Esophagus muscularis mucosa (tissue), 4 donors: ENCODE results near the gene TRAPPC12. TPM values are rescaled to one million over a fixed set of nuclear protein-coding genes. Genes with fewer than 3 reads are reported as not detected.
"Not testable (repeated sequence)": the region's sequence is repeated elsewhere in the genome, so short reads cannot be mapped to it uniquely, and the experiment has no call there.

Experiments
- DNase-seq: peaks from one replicate; pipeline ENCODE4 v3.0.0-alpha.2; 2017; ENCODE audit errors: extremely low spot score
- H3K27ac ChIP-seq, 4 donors: fragments of 200-600 bp; sonication (generic); replicated peaks in 1 of 4; 1 replicate in 3 of 4; 2 replicates in 1 of 4; pipeline ENCODE4 v1.5.1; 2016 to 2019; ENCODE audit warnings: mild to moderate bottlenecking in 1 of 4
- H3K27me3 ChIP-seq, 4 donors: fragments of 200-600 bp; sonication (generic); one replicate each; pipeline versions ENCODE4 v1.5.1 to v1.6.0; 2016 to 2019
- H3K36me3 ChIP-seq, 4 donors: fragments of 200-600 bp; sonication (generic); one replicate each; pipeline ENCODE4 v1.5.1; 2016 to 2019
- H3K4me1 ChIP-seq, 4 donors: fragments of 200-600 bp; sonication (generic); one replicate each; pipeline ENCODE4 v1.5.1; 2016 to 2019
- H3K4me3 ChIP-seq, 4 donors: fragments of 200-600 bp; sonication (generic); 1 replicate in 2 of 4; 2 replicates in 2 of 4; pipeline ENCODE4 v1.5.1; 2016 to 2019; ENCODE audit warnings: mild to moderate bottlenecking in 4 of 4, moderate library complexity in 1 of 4
- H3K9me3 ChIP-seq, 4 donors: fragments of 200-600 bp; sonication (generic); 1 replicate in 3 of 4; 2 replicates in 1 of 4; pipeline ENCODE4 v1.5.1; 2016 to 2019
- EP300 ChIP-seq: sonication (generic); formaldehyde crosslinking; IDR thresholded peaks from one replicate; pipeline ENCODE4 v1.6.1; 2017; ENCODE audit warnings: antibody characterized with exemption
- POLR2A ChIP-seq: fragments of 450-650 bp; IDR thresholded peaks from one replicate; pipeline ENCODE4 v1.6.1; 2017; ENCODE audit warnings: antibody characterized with exemption, moderate library complexity, mild to moderate bottlenecking, low read depth
- POLR2AphosphoS5 ChIP-seq, 2 donors: sonication (generic); formaldehyde crosslinking; IDR thresholded peaks; one replicate each; pipeline ENCODE4 v1.6.1; 2017; ENCODE audit warnings: antibody characterized with exemption in 2 of 2
- WGBS: methylation state at CpG from one replicate; pipeline ENCODE4 v1.1.5; 2018; 5-methylcytosine and 5-hydroxymethylcytosine counted together
- intact Hi-C: fragments of 100-400 bp; cut with DNase I; formaldehyde crosslinking; loops from one replicate; pipeline ENCODE4 v1.15.1; 2023
- total RNA-seq, 4 donors: library from RNA; depleted of rRNA; stranded (reverse); fragments of >200 nt; gene quantifications; one replicate each; pipeline versions ENCODE4 v1.1.0 to v1.2.1, GENCODE V29; 2016
- TF ChIP-seq, protein P1 (sequence below), 3 experiments: fragments of 200-600 bp in 2 of 3; fragments of 450-650 bp in 1 of 3; sonication (generic) in 2 of 3; IDR thresholded peaks; one replicate each; pipeline ENCODE4 v1.5.1; 2017 to 2019; ENCODE audit warnings: antibody characterized with exemption in 3 of 3, mild to moderate bottlenecking in 2 of 3, moderate library complexity in 1 of 3

The TRAPPC12 gene
- total RNA-seq, 4 donors from 2014 or later, result 65.6 to 89.3 (median 72.6) TPM

DNA sequence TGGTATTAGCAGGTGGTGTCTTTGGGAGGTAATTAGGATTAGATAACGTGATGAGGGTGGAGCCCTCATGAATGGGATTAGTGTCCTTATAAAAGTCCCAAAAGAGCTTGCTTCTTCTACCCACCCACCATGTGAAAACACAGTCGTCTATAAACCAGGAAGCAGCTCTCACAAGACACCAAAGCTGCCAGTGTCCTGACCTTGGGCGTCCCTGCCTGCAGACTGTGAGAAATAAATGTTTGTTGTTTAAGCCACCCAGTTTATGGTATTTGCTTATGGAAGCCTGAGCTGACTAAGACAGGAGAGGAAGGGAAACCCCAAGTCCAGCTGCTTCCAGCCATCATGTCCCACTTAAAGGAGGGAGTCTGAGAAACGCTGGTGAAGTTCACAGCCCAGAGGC, 126.3 kb downstream of the TRAPPC12 start:
- Histone ChIP-seq H3K4me1 (no peaks in the 10 kb centered on the region), H3K36me3 (peaks cover 22 to 77% (median 54%) of the 10 kb centered on the region in 4 donors), H3K27ac (no peak overlapping the region), H3K4me3 (no peak overlapping the region), H3K27me3 (no peaks in the 10 kb centered on the region), H3K9me3 (no peaks in the 10 kb centered on the region)
- intact Hi-C loops, result no loop called here
- WGBS, result 75% methylated on average over 4 of the region's 4 CpGs
- TF ChIP-seq POLR2AphosphoS5 (IDR thresholded peaks at IDR 0.05) (no peak), POLR2A (no peak), EP300 (no peak)
- TF ChIP-seq, protein P1, sequence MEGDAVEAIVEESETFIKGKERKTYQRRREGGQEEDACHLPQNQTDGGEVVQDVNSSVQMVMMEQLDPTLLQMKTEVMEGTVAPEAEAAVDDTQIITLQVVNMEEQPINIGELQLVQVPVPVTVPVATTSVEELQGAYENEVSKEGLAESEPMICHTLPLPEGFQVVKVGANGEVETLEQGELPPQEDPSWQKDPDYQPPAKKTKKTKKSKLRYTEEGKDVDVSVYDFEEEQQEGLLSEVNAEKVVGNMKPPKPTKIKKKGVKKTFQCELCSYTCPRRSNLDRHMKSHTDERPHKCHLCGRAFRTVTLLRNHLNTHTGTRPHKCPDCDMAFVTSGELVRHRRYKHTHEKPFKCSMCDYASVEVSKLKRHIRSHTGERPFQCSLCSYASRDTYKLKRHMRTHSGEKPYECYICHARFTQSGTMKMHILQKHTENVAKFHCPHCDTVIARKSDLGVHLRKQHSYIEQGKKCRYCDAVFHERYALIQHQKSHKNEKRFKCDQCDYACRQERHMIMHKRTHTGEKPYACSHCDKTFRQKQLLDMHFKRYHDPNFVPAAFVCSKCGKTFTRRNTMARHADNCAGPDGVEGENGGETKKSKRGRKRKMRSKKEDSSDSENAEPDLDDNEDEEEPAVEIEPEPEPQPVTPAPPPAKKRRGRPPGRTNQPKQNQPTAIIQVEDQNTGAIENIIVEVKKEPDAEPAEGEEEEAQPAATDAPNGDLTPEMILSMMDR (IDR thresholded peaks at IDR 0.05), result no peak
- DNase-seq, result no peak

DNA sequence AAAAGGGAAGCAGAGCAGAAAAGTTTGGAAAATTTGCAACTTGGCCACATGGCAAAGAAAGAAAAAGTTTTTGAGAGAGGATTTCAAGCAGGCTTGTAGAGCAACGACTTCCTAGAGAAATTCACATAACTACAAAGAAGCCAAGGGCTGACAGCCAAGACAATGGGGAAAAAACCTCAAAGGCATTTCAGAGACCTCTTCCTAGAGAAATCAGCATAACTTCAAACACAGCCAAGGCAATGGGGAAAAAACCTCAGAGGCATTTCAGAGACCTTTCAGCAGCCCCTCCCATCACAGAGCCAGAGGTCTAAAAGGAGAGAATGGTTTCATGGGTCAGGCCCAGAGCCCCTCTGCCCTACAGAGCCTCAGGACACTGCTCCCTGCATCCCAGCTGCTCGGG, 132.6 kb downstream of the TRAPPC12 start:
- TF ChIP-seq POLR2A, result no peak
- no peak for TF ChIP-seq POLR2AphosphoS5 (IDR thresholded peaks at IDR 0.05)
- TF ChIP-seq, protein P1 (IDR thresholded peaks at IDR 0.05), result no peak
- no peak for TF ChIP-seq EP300
- Histone ChIP-seq H3K4me1 (peaks cover 0 to 5% (median 1%) of the 10 kb centered on the region in 4 donors), H3K36me3 (peaks cover 29 to 60% (median 47%) of the 10 kb centered on the region in 4 donors), H3K27ac (no peak overlapping the region), H3K27me3 (no peaks in the 10 kb centered on the region), H3K4me3 (no peak overlapping the region), H3K9me3 (no peaks in the 10 kb centered on the region)
- WGBS, result 78% methylated on average over 2 of the region's 2 CpGs
- intact Hi-C loops, result no loop called here
- no peak for DNase-seq

DNA sequence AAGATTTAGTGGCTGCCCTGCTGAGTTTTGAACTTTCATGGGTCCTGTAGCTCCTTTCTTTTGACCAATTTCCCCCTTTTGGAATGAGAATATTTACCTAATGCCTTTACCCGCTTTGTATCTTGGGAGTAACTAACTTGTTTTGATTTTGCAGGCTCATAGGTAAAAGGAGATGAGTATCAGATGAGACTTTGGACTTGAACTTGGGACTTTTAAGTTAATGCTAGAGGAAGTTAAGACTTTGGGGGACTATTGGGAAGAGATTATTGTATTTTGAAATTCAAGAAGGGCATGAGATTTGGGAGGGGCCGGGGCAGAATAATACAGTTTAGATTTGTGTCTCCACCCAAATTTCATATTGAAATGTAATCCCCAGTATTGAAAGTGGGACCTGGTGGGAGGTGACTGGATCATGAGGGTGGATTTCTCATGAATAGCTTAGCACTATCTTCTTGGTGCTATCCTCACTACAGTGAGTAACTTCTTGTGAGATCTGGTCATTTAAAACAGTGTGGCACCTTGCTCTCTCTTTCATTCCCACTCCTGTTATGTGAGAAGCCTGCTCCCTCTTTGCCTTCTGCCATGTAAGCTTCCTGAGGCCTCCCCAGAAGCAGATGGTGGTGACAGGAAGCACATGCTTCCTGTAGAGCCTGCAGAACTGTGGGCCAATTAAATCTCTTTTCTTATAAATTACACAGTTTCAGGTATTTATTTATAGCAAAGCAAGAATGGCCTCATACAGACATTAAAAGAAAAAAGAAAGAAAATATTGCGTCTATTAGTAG, 133.7 kb downstream of the TRAPPC12 start:
- Histone ChIP-seq H3K27ac (no peak overlapping the region), H3K9me3 (no peaks in the 10 kb centered on the region), H3K27me3 (no peaks in the 10 kb centered on the region), H3K4me3 (no peak overlapping the region), H3K36me3 (peaks cover 25 to 57% (median 44%) of the 10 kb centered on the region in 4 donors), H3K4me1 (peaks cover 0 to 16% (median 11%) of the 10 kb centered on the region in 4 donors)
- 97% methylated on average over 3 of the region's 3 CpGs for WGBS
- TF ChIP-seq EP300, result no peak
- TF ChIP-seq, protein P1 (IDR thresholded peaks at IDR 0.05), result no peak
- TF ChIP-seq POLR2A, result no peak
- TF ChIP-seq POLR2AphosphoS5 (IDR thresholded peaks at IDR 0.05), result no peak
- intact Hi-C loops, result no loop called here
- DNase-seq, result no peak

DNA sequence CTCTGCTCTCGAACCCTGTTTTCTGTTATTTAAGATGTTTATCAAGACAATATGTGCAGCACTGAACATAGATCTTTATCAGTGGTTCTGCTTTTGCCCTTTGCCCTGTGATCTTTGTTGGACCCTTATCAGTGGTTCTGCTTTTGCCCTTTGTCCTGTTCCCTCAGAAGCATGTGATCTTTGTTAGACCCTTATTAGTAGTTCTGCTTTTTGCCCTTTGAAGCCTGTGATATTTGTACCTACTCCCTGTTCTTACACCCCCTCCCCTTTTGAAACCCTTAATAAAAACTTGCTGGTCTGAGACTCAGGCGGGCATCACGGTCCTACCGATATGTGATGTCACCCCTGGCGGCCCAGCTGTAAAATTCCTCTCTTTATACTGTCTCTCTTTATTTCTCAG, 135.9 kb downstream of the TRAPPC12 start:
- 94% methylated on average over 5 of the region's 5 CpGs for WGBS
- not testable (repeated sequence) for H3K27me3 ChIP-seq, H3K27ac ChIP-seq, DNase-seq, H3K9me3 ChIP-seq, H3K4me3 ChIP-seq
- intact Hi-C loops, result loop anchor here (5.0 kb wide), 2 partner anchors 43 to 62 kb away; partner anchors contain the start of gene RPS7
- Histone ChIP-seq H3K36me3 (peaks cover 20 to 39% (median 34%) of the 10 kb centered on the region in 4 donors), H3K4me1 (peaks cover 8 to 29% (median 19%) of the 10 kb centered on the region in 4 donors)

DNA sequence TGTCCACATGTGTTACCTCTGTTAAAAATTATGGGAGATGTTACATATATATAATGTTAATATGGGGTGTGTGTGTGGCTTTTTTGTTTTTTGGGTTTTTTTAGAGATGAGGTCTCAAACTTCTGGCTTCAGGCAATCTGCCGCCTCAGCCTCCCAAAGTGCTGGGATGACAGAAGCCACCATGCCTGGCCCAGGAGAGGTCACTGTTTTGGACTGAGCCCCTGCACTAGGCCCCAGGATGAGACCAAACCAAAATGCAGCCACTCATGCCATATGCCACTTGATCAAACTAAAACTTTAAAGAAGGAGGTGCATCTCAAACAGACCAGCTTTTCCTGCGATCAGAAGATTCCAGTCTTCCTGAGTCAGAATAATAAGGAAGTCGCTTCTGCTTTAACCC, 137.3 kb downstream of the TRAPPC12 start:
- Histone ChIP-seq H3K4me1 (peaks cover 14 to 37% (median 29%) of the 10 kb centered on the region in 4 donors), H3K27me3 (no peaks in the 10 kb centered on the region), H3K4me3 (no peak overlapping the region), H3K27ac (no peak overlapping the region), H3K9me3 (no peaks in the 10 kb centered on the region), H3K36me3 (peaks cover 9 to 25% (median 20%) of the 10 kb centered on the region in 4 donors)
- DNase-seq, result no peak
- intact Hi-C loops, result loop anchor here (5.0 kb wide), 2 partner anchors 45 to 60 kb away; partner anchors contain the start of gene RPS7
- 95% methylated on average over 3 of the region's 3 CpGs for WGBS
- TF ChIP-seq POLR2A (no peak), EP300 (no peak), POLR2AphosphoS5 (IDR thresholded peaks at IDR 0.05) (no peak)
- TF ChIP-seq, protein P1 (IDR thresholded peaks at IDR 0.05), result no peak
